ENCODE measurements around the gene SORBS1. TPM values are rescaled to one million over a fixed set of nuclear protein-coding genes. Genes with fewer than 3 reads are reported as not detected.
A peak's percentile ranks its signal among the peaks of the same experiment; 100 is the strongest.

Gene SORBS1
- total RNA-seq, 1 experiment from 2014 or later, result 39.9 TPM

- TF ChIP-seq E2F1 (CRISPR knock-in tag; IDR thresholded peaks at IDR 0.05), result no peak
Observed at GRCh38 chr10:95606922-95607321, 45.8 kb upstream of the SORBS1 start (continued).

- ChIA-PET POLR2A (interaction anchor here (0.6 kb wide), 1 partner anchor 85 kb away, joined by 3 read pairs; no protein-coding TSS in a partner anchor), CTCF (interaction anchor here (0.8 to 10.6 kb wide), 13 partner anchors 18 to 396 kb away, joined by 3 to 166 read pairs (median 4); partner anchors contain the start of gene TCTN3)
- Mint-ChIP-seq H3K4me1 (peaks cover 14% of the 10 kb centered on the region), H3K36me3 (peaks cover 31% of the 10 kb centered on the region), H3K9me3 (no peaks in the 10 kb centered on the region), H3K27ac (no peak overlapping the region), H3K4me3 (no peak overlapping the region), H3K27me3 (ENCODE audit: low read depth) (no peaks in the 10 kb centered on the region)
- no peak for TF ChIP-seq ZNF317 (CRISPR knock-in tag; IDR thresholded peaks at IDR 0.05; ENCODE audit: borderline replicate concordance, low read depth)
- TF ChIP-seq ZNF263 (CRISPR knock-in tag; IDR thresholded peaks at IDR 0.05; ENCODE audit: low read depth), result no peak
- no peak for TF ChIP-seq ELF4 (CRISPR knock-in tag; IDR thresholded peaks at IDR 0.05; ENCODE audit: low read depth)
- TF ChIP-seq ESRRA (CRISPR knock-in tag; IDR thresholded peaks at IDR 0.05; ENCODE audit: borderline replicate concordance), result no peak
- no peak for TF ChIP-seq NR2C2 (CRISPR knock-in tag; IDR thresholded peaks at IDR 0.05)
- no peak for TF ChIP-seq NFATC4 (CRISPR knock-in tag; IDR thresholded peaks at IDR 0.05)
- no peak for TF ChIP-seq ZNF219 (CRISPR knock-in tag; IDR thresholded peaks at IDR 0.05; ENCODE audit: borderline replicate concordance)
- no peak for TF ChIP-seq ERG (CRISPR knock-in tag; IDR thresholded peaks at IDR 0.05)
- no peak for TF ChIP-seq CTCF (IDR thresholded peaks at IDR 0.05)
- TF ChIP-seq HMGXB4 (CRISPR knock-in tag; IDR thresholded peaks at IDR 0.05), result no peak
- TF ChIP-seq ZNF416 (CRISPR knock-in tag; IDR thresholded peaks at IDR 0.05), result no peak
- ATAC-seq (no peak), DNase-seq (ENCODE audit: low spot score) (no peak)
Observed at GRCh38 chr10:95605163-95605562, 44.0 kb upstream of the SORBS1 start.

GRCh38 chr10:95604630-95605029 is 43.5 kb upstream of the SORBS1 start:
- ATAC-seq (peak; percentile 22), DNase-seq (ENCODE audit: low spot score) (no peak)
- H3K36me3 Mint-ChIP-seq, result peaks cover 27% of the 10 kb centered on the region
- ChIA-PET CTCF (interaction anchor here (0.8 to 10.6 kb wide), 17 partner anchors 9 to 396 kb away, joined by 3 to 166 read pairs (median 4); partner anchors contain the start of gene TCTN3), POLR2A (no interaction called here)
- H3K4me3 Mint-ChIP-seq, result no peak overlapping the region
- H3K27me3 Mint-ChIP-seq (ENCODE audit: low read depth), result no peaks in the 10 kb centered on the region
- H3K4me1 Mint-ChIP-seq, result peaks cover 14% of the 10 kb centered on the region
- H3K27ac Mint-ChIP-seq, result peak overlapping the region; percentile 53; the same call in 1 of the 2 replicates
- H3K9me3 Mint-ChIP-seq, result no peaks in the 10 kb centered on the region
- TF ChIP-seq NR1H2 (CRISPR knock-in tag; IDR thresholded peaks at IDR 0.05), result no peak
- TF ChIP-seq IRF1 (CRISPR knock-in tag; IDR thresholded peaks at IDR 0.05), result no peak
- no peak for TF ChIP-seq TEAD4 (CRISPR knock-in tag; IDR thresholded peaks at IDR 0.05)
- TF ChIP-seq GABPB1 (CRISPR knock-in tag; IDR thresholded peaks at IDR 0.05), result no peak
- TF ChIP-seq PRDM15 (CRISPR knock-in tag; IDR thresholded peaks at IDR 0.05), result no peak
- TF ChIP-seq ZMAT4 (CRISPR knock-in tag; IDR thresholded peaks at IDR 0.05), result no peak
- no peak for TF ChIP-seq SOX15 (CRISPR knock-in tag; IDR thresholded peaks at IDR 0.05)
- TF ChIP-seq FOXP1 (CRISPR knock-in tag; IDR thresholded peaks at IDR 0.05; ENCODE audit: borderline replicate concordance), result no peak
- TF ChIP-seq CDX4 (CRISPR knock-in tag; IDR thresholded peaks at IDR 0.05; ENCODE audit: borderline replicate concordance), result no peak
- TF ChIP-seq ZNF219 (CRISPR knock-in tag; IDR thresholded peaks at IDR 0.05; ENCODE audit: borderline replicate concordance), result no peak

Data from WTC11 (cell line).